ENCODE results near the gene PDE8B. TPM values are rescaled to one million over a fixed set of nuclear protein-coding genes. Genes with fewer than 3 reads are reported as not detected.

The PDE8B gene
- total and polyA plus RNA-seq, 2 donors, result 0.38 to 1.5 TPM

GRCh38 chr5:77333451-77334123, 123.1 kb downstream of the PDE8B start:
- no peak overlapping the region for H3K4me3 ChIP-seq (ENCODE audit: low read length in 2 of 2)
- H3K9me3 ChIP-seq (ENCODE audit: control insufficient read depth in 2 of 2, insufficient read depth in 1 of 2, low read length in 1 of 2), result no peaks in the 10 kb centered on the region
- H3K36me3 ChIP-seq (ENCODE audit: control insufficient read depth in 2 of 2, insufficient read depth in 2 of 2, low read length in 1 of 2), result no peaks in the 10 kb centered on the region
- H3K27me3 ChIP-seq (ENCODE audit: control insufficient read depth in 2 of 2, insufficient read depth in 1 of 2, low read length in 1 of 2), result no peaks in the 10 kb centered on the region
- H3K27ac ChIP-seq (ENCODE audit: low read depth in 1 of 2, low read length in 1 of 2), result no peak overlapping the region
- no peak for DNase-seq (ENCODE audit: low read depth in 6 of 9, low spot score in 9 of 9)
- 97% methylated on average over 5 of the region's 5 CpGs for WGBS
- H3K4me1 ChIP-seq (ENCODE audit: control insufficient read depth in 2 of 2, insufficient read depth in 2 of 2, low read length in 2 of 2), result no peaks in the 10 kb centered on the region

- WGBS, result 96% methylated on average over 3 of the region's 3 CpGs
- Histone ChIP-seq H3K36me3 (ENCODE audit: control insufficient read depth in 2 of 2, insufficient read depth in 2 of 2, low read length in 1 of 2) (no peaks in the 10 kb centered on the region), H3K4me1 (ENCODE audit: control insufficient read depth in 2 of 2, insufficient read depth in 2 of 2, low read length in 2 of 2) (no peaks in the 10 kb centered on the region), H3K27ac (ENCODE audit: low read depth in 1 of 2, low read length in 1 of 2) (no peak overlapping the region), H3K4me3 (ENCODE audit: low read length in 2 of 2) (no peak overlapping the region), H3K27me3 (ENCODE audit: control insufficient read depth in 2 of 2, insufficient read depth in 1 of 2, low read length in 1 of 2) (no peaks in the 10 kb centered on the region), H3K9me3 (ENCODE audit: control insufficient read depth in 2 of 2, insufficient read depth in 1 of 2, low read length in 1 of 2) (no peaks in the 10 kb centered on the region)
- no peak for DNase-seq (ENCODE audit: low read depth in 6 of 9, low spot score in 9 of 9)
Observed at GRCh38 chr5:77337246-77337645, 126.8 kb downstream of the PDE8B start.

- H3K36me3 ChIP-seq (ENCODE audit: control insufficient read depth in 2 of 2, insufficient read depth in 2 of 2, low read length in 1 of 2), result no peaks in the 10 kb centered on the region
- H3K27me3 ChIP-seq (ENCODE audit: control insufficient read depth in 2 of 2, insufficient read depth in 1 of 2, low read length in 1 of 2), result no peaks in the 10 kb centered on the region
- no peaks in the 10 kb centered on the region for H3K4me1 ChIP-seq (ENCODE audit: control insufficient read depth in 2 of 2, insufficient read depth in 2 of 2, low read length in 2 of 2)
- H3K27ac ChIP-seq (ENCODE audit: low read depth in 1 of 2, low read length in 1 of 2), result no peak overlapping the region
- 90% methylated on average over 4 of the region's 4 CpGs for WGBS
- H3K9me3 ChIP-seq (ENCODE audit: control insufficient read depth in 2 of 2, insufficient read depth in 1 of 2, low read length in 1 of 2), result no peaks in the 10 kb centered on the region
- DNase-seq (ENCODE audit: low read depth in 6 of 9, low spot score in 9 of 9), result no peak
- H3K4me3 ChIP-seq (ENCODE audit: low read length in 2 of 2), result no peak overlapping the region
Observed at GRCh38 chr5:77337686-77338085, 127.2 kb downstream of the PDE8B start.

GRCh38 chr5:77339337-77339890, 128.9 kb downstream of the PDE8B start:
- Histone ChIP-seq H3K27ac (ENCODE audit: low read depth in 1 of 2, low read length in 1 of 2) (no peak overlapping the region), H3K4me3 (ENCODE audit: low read length in 2 of 2) (no peak overlapping the region), H3K36me3 (ENCODE audit: control insufficient read depth in 2 of 2, insufficient read depth in 2 of 2, low read length in 1 of 2) (no peaks in the 10 kb centered on the region), H3K9me3 (ENCODE audit: control insufficient read depth in 2 of 2, insufficient read depth in 1 of 2, low read length in 1 of 2) (no peaks in the 10 kb centered on the region), H3K4me1 (ENCODE audit: control insufficient read depth in 2 of 2, insufficient read depth in 2 of 2, low read length in 2 of 2) (no peaks in the 10 kb centered on the region), H3K27me3 (ENCODE audit: control insufficient read depth in 2 of 2, insufficient read depth in 1 of 2, low read length in 1 of 2) (no peaks in the 10 kb centered on the region)
- 95% methylated on average over 4 of the region's 4 CpGs for WGBS
- no peak for DNase-seq (ENCODE audit: low read depth in 6 of 9, low spot score in 9 of 9)

GRCh38 chr5:77343165-77343564, 132.7 kb downstream of the PDE8B start:
- Histone ChIP-seq H3K4me3 (ENCODE audit: low read length in 2 of 2) (no peak overlapping the region), H3K36me3 (ENCODE audit: control insufficient read depth in 2 of 2, insufficient read depth in 2 of 2, low read length in 1 of 2) (no peaks in the 10 kb centered on the region), H3K27ac (ENCODE audit: low read depth in 1 of 2, low read length in 1 of 2) (no peak overlapping the region), H3K9me3 (ENCODE audit: control insufficient read depth in 2 of 2, insufficient read depth in 1 of 2, low read length in 1 of 2) (no peaks in the 10 kb centered on the region), H3K4me1 (ENCODE audit: control insufficient read depth in 2 of 2, insufficient read depth in 2 of 2, low read length in 2 of 2) (no peaks in the 10 kb centered on the region), H3K27me3 (ENCODE audit: control insufficient read depth in 2 of 2, insufficient read depth in 1 of 2, low read length in 1 of 2) (no peaks in the 10 kb centered on the region)
- no peak for DNase-seq (ENCODE audit: low read depth in 6 of 9, low spot score in 9 of 9)
- WGBS, result 93% methylated on average over 3 of the region's 3 CpGs

- no peak overlapping the region for H3K4me3 ChIP-seq (ENCODE audit: low read length in 2 of 2)
- H3K27ac ChIP-seq (ENCODE audit: low read depth in 1 of 2, low read length in 1 of 2), result no peak overlapping the region
- no peaks in the 10 kb centered on the region for H3K27me3 ChIP-seq (ENCODE audit: control insufficient read depth in 2 of 2, insufficient read depth in 1 of 2, low read length in 1 of 2)
- 94% methylated on average over 5 of the region's 5 CpGs for WGBS
- H3K9me3 ChIP-seq (ENCODE audit: control insufficient read depth in 2 of 2, insufficient read depth in 1 of 2, low read length in 1 of 2), result no peaks in the 10 kb centered on the region
- H3K36me3 ChIP-seq (ENCODE audit: control insufficient read depth in 2 of 2, insufficient read depth in 2 of 2, low read length in 1 of 2), result no peaks in the 10 kb centered on the region
- no peak for DNase-seq (ENCODE audit: low read depth in 6 of 9, low spot score in 9 of 9)
- no peaks in the 10 kb centered on the region for H3K4me1 ChIP-seq (ENCODE audit: control insufficient read depth in 2 of 2, insufficient read depth in 2 of 2, low read length in 2 of 2)
Observed at GRCh38 chr5:77347435-77348098, 137.1 kb downstream of the PDE8B start.

GRCh38 chr5:77353251-77353650, 142.8 kb downstream of the PDE8B start:
- no peaks in the 10 kb centered on the region for H3K9me3 ChIP-seq (ENCODE audit: control insufficient read depth in 2 of 2, insufficient read depth in 1 of 2, low read length in 1 of 2)
- no peaks in the 10 kb centered on the region for H3K27me3 ChIP-seq (ENCODE audit: control insufficient read depth in 2 of 2, insufficient read depth in 1 of 2, low read length in 1 of 2)
- no peaks in the 10 kb centered on the region for H3K36me3 ChIP-seq (ENCODE audit: control insufficient read depth in 2 of 2, insufficient read depth in 2 of 2, low read length in 1 of 2)
- 98% methylated on average over 4 of the region's 4 CpGs for WGBS
- H3K27ac ChIP-seq (ENCODE audit: low read depth in 1 of 2, low read length in 1 of 2), result no peak overlapping the region
- H3K4me1 ChIP-seq (ENCODE audit: control insufficient read depth in 2 of 2, insufficient read depth in 2 of 2, low read length in 2 of 2), result no peaks in the 10 kb centered on the region
- DNase-seq (ENCODE audit: low read depth in 6 of 9, low spot score in 9 of 9), result no peak
- H3K4me3 ChIP-seq (ENCODE audit: low read length in 2 of 2), result no peak overlapping the region

GRCh38 chr5:77354454-77354853, 144.0 kb downstream of the PDE8B start:
- H3K4me1 ChIP-seq (ENCODE audit: control insufficient read depth in 2 of 2, insufficient read depth in 2 of 2, low read length in 2 of 2), result no peaks in the 10 kb centered on the region
- no peaks in the 10 kb centered on the region for H3K9me3 ChIP-seq (ENCODE audit: control insufficient read depth in 2 of 2, insufficient read depth in 1 of 2, low read length in 1 of 2)
- H3K36me3 ChIP-seq (ENCODE audit: control insufficient read depth in 2 of 2, insufficient read depth in 2 of 2, low read length in 1 of 2), result no peaks in the 10 kb centered on the region
- DNase-seq (ENCODE audit: low read depth in 6 of 9, low spot score in 9 of 9), result no peak
- H3K27me3 ChIP-seq (ENCODE audit: control insufficient read depth in 2 of 2, insufficient read depth in 1 of 2, low read length in 1 of 2), result no peaks in the 10 kb centered on the region
- H3K27ac ChIP-seq (ENCODE audit: low read depth in 1 of 2, low read length in 1 of 2), result no peak overlapping the region
- no peak overlapping the region for H3K4me3 ChIP-seq (ENCODE audit: low read length in 2 of 2)
- WGBS, result 96% methylated on average over 2 of the region's 2 CpGs

GRCh38 chr5:77355080-77355479, 144.6 kb downstream of the PDE8B start:
- no peaks in the 10 kb centered on the region for H3K9me3 ChIP-seq (ENCODE audit: control insufficient read depth in 2 of 2, insufficient read depth in 1 of 2, low read length in 1 of 2)
- no peaks in the 10 kb centered on the region for H3K27me3 ChIP-seq (ENCODE audit: control insufficient read depth in 2 of 2, insufficient read depth in 1 of 2, low read length in 1 of 2)
- H3K27ac ChIP-seq (ENCODE audit: low read depth in 1 of 2, low read length in 1 of 2), result no peak overlapping the region
- 95% methylated on average over 7 of the region's 7 CpGs for WGBS
- no peak overlapping the region for H3K4me3 ChIP-seq (ENCODE audit: low read length in 2 of 2)
- H3K4me1 ChIP-seq (ENCODE audit: control insufficient read depth in 2 of 2, insufficient read depth in 2 of 2, low read length in 2 of 2), result no peaks in the 10 kb centered on the region
- no peak for DNase-seq (ENCODE audit: low read depth in 6 of 9, low spot score in 9 of 9)
- no peaks in the 10 kb centered on the region for H3K36me3 ChIP-seq (ENCODE audit: control insufficient read depth in 2 of 2, insufficient read depth in 2 of 2, low read length in 1 of 2)
